IMR-90 (cell line): ENCODE data around the gene NACC2. TPM values are rescaled to one million over a fixed set of nuclear protein-coding genes. Genes with fewer than 3 reads are reported as not detected.
A peak's percentile ranks its signal among the peaks of the same experiment; 100 is the strongest.

Experiments
- ATAC-seq: fragments of 200-7000 bp; cut with Tn5 transposase; 2 replicates; pipeline ENCODE4 v1.9.1; 2020; ENCODE audit warnings: low read depth, mild to moderate bottlenecking, moderate library complexity
- BruUV-seq: library from RNA; stranded (reverse); fragments of 400-500 nt; replicated peaks from 2 replicates; lab custom pipeline; 2021; lab: Mats Ljungman, UMichigan
- CTCF ChIA-PET: fragments of 300-600 bp; formaldehyde crosslinking; extraction: SDS; loops from one replicate; lab custom pipeline; 2021; ENCODE audit warnings: antibody characterized with exemption; lab: Yijun Ruan, JAX
- POLR2A ChIA-PET: fragments of 300-600 bp; sonication (Branson Sonifier 250); formaldehyde crosslinking; loops from one replicate; lab custom pipeline; 2022; ENCODE audit warnings: antibody characterized with exemption; ENCODE audit not compliant: unreplicated experiment; lab: Charles Lee
- DNase-seq: peaks from one replicate; pipeline ENCODE4 v3.0.0; 2013
- H2AFZ ChIP-seq: replicated peaks from 2 replicates; pipeline ENCODE3; 2013; ENCODE audit warnings: low read length, mild to moderate bottlenecking; ENCODE audit not compliant: poor library complexity
- H2AK5ac ChIP-seq: 2 replicates; pipeline ENCODE4 v1.6.1; 2013; ENCODE audit warnings: low read depth, low read length, inconsistent platforms
- H2AK9ac ChIP-seq: replicated peaks from 2 replicates; pipeline ENCODE3; 2013; ENCODE audit warnings: mild to moderate bottlenecking, low read depth, low read length, moderate library complexity; ENCODE audit not compliant: poor library complexity
- H2BK120ac ChIP-seq: 2 replicates; pipeline ENCODE4 v1.6.1; 2013; ENCODE audit warnings: low read depth, low read length, inconsistent platforms
- H2BK15ac ChIP-seq: 3 replicates; pipeline ENCODE4 v1.6.1; 2013; ENCODE audit warnings: low read depth, low read length, inconsistent platforms
- H2BK20ac ChIP-seq: 2 replicates; pipeline ENCODE4 v1.6.1; 2013; ENCODE audit warnings: low read depth, mild to moderate bottlenecking, inconsistent platforms, low read length, moderate library complexity
- H2BK5ac ChIP-seq: 2 replicates; pipeline ENCODE4 v1.6.1; 2013; ENCODE audit warnings: mild to moderate bottlenecking, low read depth, low read length, inconsistent platforms; ENCODE audit not compliant: poor library complexity, severe bottlenecking
- H3K14ac ChIP-seq: replicated peaks from 2 replicates; pipeline ENCODE4 v1.6.1; 2013; ENCODE audit warnings: low read depth, low read length, inconsistent platforms
- H3K18ac ChIP-seq: 2 replicates; pipeline ENCODE4 v1.6.1; 2013; ENCODE audit warnings: low read depth, low read length, control low read depth
- H3K23ac ChIP-seq: 2 replicates; pipeline ENCODE4 v1.6.1; 2013; ENCODE audit warnings: low read depth, low read length, inconsistent platforms
- H3K27ac ChIP-seq: 2 replicates; pipeline ENCODE4 v1.5.1; 2013; ENCODE audit warnings: mild to moderate bottlenecking, control low read depth, low read length; ENCODE audit not compliant: insufficient read depth
- H3K27me3 ChIP-seq: 2 replicates; pipeline ENCODE4 v1.6.1; 2013; ENCODE audit warnings: low read length; ENCODE audit not compliant: control insufficient read depth, insufficient read depth
- H3K36me3 ChIP-seq: 2 replicates; pipeline ENCODE4 v1.6.1; 2013; ENCODE audit warnings: low read length, mixed read lengths; ENCODE audit not compliant: control insufficient read depth, insufficient read depth
- H3K4ac ChIP-seq: 2 replicates; pipeline ENCODE4 v1.6.1; 2013; ENCODE audit warnings: low read depth, low read length, inconsistent platforms
- H3K4me1 ChIP-seq: 2 replicates; pipeline ENCODE4 v1.6.1; 2013; ENCODE audit warnings: low read length, mixed read lengths; ENCODE audit not compliant: control insufficient read depth, insufficient read depth
- H3K4me2 ChIP-seq: 2 replicates; pipeline ENCODE4 v1.6.1; 2013; ENCODE audit warnings: low read depth, mild to moderate bottlenecking, control low read depth, low read length, moderate library complexity
- H3K4me3 ChIP-seq: 2 replicates; pipeline ENCODE4 v1.5.1; 2013; ENCODE audit warnings: low read depth, mild to moderate bottlenecking, control low read depth, low read length, moderate library complexity; ENCODE audit not compliant: insufficient read depth
- H3K56ac ChIP-seq: 2 replicates; pipeline ENCODE4 v1.6.1; 2013; ENCODE audit warnings: low read length, inconsistent platforms; ENCODE audit not compliant: insufficient read depth; ENCODE audit errors: extremely low read depth
- H3K79me1 ChIP-seq, 2 experiments: 2 replicates each; pipeline ENCODE4 v1.6.1; 2013; ENCODE audit warnings: low read length in 2 of 2, inconsistent platforms in 1 of 2, low read depth in 1 of 2
- H3K9ac ChIP-seq: 2 replicates; pipeline ENCODE4 v1.6.1; 2013; ENCODE audit warnings: low read depth, low read length, control low read depth
- H3K9me1 ChIP-seq: 2 replicates; pipeline ENCODE4 v1.6.1; 2013; ENCODE audit warnings: low read length, inconsistent platforms; ENCODE audit not compliant: insufficient read depth
- H3K9me3 ChIP-seq: 2 replicates; pipeline ENCODE4 v1.6.1; 2013; ENCODE audit warnings: low read length; ENCODE audit not compliant: control insufficient read depth, insufficient read depth
- H4K20me1 ChIP-seq: 2 replicates; pipeline ENCODE4 v1.6.1; 2013; ENCODE audit warnings: low read length, inconsistent platforms; ENCODE audit not compliant: insufficient read depth
- H4K5ac ChIP-seq: 2 replicates; pipeline ENCODE4 v1.6.1; 2013; ENCODE audit warnings: mild to moderate bottlenecking, low read depth, low read length, control low read depth
- H4K8ac ChIP-seq, 2 experiments: 2 replicates each; pipeline ENCODE4 v1.6.1; 2013; ENCODE audit warnings: low read depth in 2 of 2, low read length in 2 of 2, control low read depth in 1 of 2, inconsistent platforms in 1 of 2
- H4K91ac ChIP-seq: 2 replicates; pipeline ENCODE4 v1.6.1; 2013; ENCODE audit warnings: low read depth, low read length, inconsistent platforms; ENCODE audit not compliant: insufficient read depth
- BHLHE40 ChIP-seq: fragments of 150-350 bp; IDR thresholded peaks from 2 replicates; pipeline ENCODE4 v1.6.1; 2016; ENCODE audit warnings: mild to moderate bottlenecking, low read depth, low read length
- CEBPB ChIP-seq: IDR thresholded peaks from 2 replicates; pipeline ENCODE4 v1.6.1; 2012; ENCODE audit warnings: low read depth, low read length, improper control_type of control experiment
- FOS ChIP-seq: fragments of 150-350 bp; IDR thresholded peaks from 2 replicates; pipeline ENCODE4 v1.6.1; 2016; ENCODE audit warnings: low read depth, low read length
- MAFK ChIP-seq: IDR thresholded peaks from 2 replicates; pipeline ENCODE4 v1.6.1; 2012; ENCODE audit warnings: low read depth, low read length, improper control_type of control experiment
- MAZ ChIP-seq: IDR thresholded peaks from 2 replicates; pipeline ENCODE4 v1.6.1; 2012; ENCODE audit warnings: low read depth, mild to moderate bottlenecking, low read length, improper control_type of control experiment, moderate library complexity, borderline replicate concordance
- MXI1 ChIP-seq: IDR thresholded peaks from 2 replicates; pipeline ENCODE4 v1.6.1; 2012; ENCODE audit warnings: low read depth, mild to moderate bottlenecking, low read length, moderate library complexity, borderline replicate concordance
- POLR2A ChIP-seq: IDR thresholded peaks from 2 replicates; pipeline ENCODE4 v1.6.1; 2012; ENCODE audit warnings: mild to moderate bottlenecking, low read depth, low read length
- RAD21 ChIP-seq: IDR thresholded peaks from 2 replicates; pipeline ENCODE4 v1.6.1; 2012; ENCODE audit warnings: low read length, improper control_type of control experiment
- RCOR1 ChIP-seq: IDR thresholded peaks from 2 replicates; pipeline ENCODE4 v1.6.1; 2012; ENCODE audit warnings: mild to moderate bottlenecking, low read length, improper control_type of control experiment; ENCODE audit not compliant: insufficient replicate concordance
- RFX5 ChIP-seq: IDR thresholded peaks from 2 replicates; pipeline ENCODE4 v1.8.0; 2012; ENCODE audit warnings: low read depth, mild to moderate bottlenecking, low read length, moderate library complexity
- SMC3 ChIP-seq: fragments of 150-350 bp; IDR thresholded peaks from 2 replicates; pipeline ENCODE4 v1.6.1; 2016; ENCODE audit warnings: low read depth, mild to moderate bottlenecking, antibody characterized with exemption, low read length, moderate library complexity
- WGBS, 2 experiments: methylation state at CpG; one replicate each; pipeline versions ENCODE4 v1.1.5 to v1.1.7; 2013; ENCODE audit warnings: missing lambda C conversion rate in 2 of 2; ENCODE audit not compliant: insufficient read length in 1 of 2; ENCODE audit errors: extremely low coverage in 2 of 2; 5-methylcytosine and 5-hydroxymethylcytosine counted together
- dilution Hi-C: fragments of 300-500 bp; cut with HindIII; formaldehyde crosslinking; loops from one replicate; pipeline ENCODE4 v1.14.3; 2018; ENCODE audit warnings: low sequenced_read_pairs; ENCODE audit not compliant: unreplicated experiment
- in situ Hi-C: fragments of 300-500 bp; cut with MboI; formaldehyde crosslinking; loops from 3 replicates; pipeline ENCODE4 v1.14.3; 2019; ENCODE audit warnings: low sequenced_read_pairs, inconsistent platforms, mixed read lengths
- intact Hi-C: fragments of 100-400 bp; cut with micrococcal nuclease; formaldehyde crosslinking; loops from 2 replicates; pipeline ENCODE4 v1.10.0; 2022
- polyA plus RNA-seq, 3 experiments: library from polyadenylated mRNA; depleted of rRNA; stranded (reverse); fragments of >200 nt; gene quantifications; 2 replicates each; pipeline ENCODE4 v1.2.3, GENCODE V29; 2012; ENCODE audit warnings: low replicate concordance in 1 of 3
- total RNA-seq: library from RNA; depleted of rRNA; stranded (reverse); fragments of >200 nt; gene quantifications from 2 replicates; pipeline ENCODE4 v1.2.3, GENCODE V29; 2012
- TF ChIP-seq, protein P1 (sequence below): conservative IDR thresholded peaks from 2 replicates; pipeline ENCODE4 v1.5.1; 2012; ENCODE audit warnings: mild to moderate bottlenecking, low read depth, low read length, improper control_type of control experiment
- TF ChIP-seq, protein P2 (sequence below): fragments of 150-350 bp; IDR thresholded peaks from 2 replicates; pipeline ENCODE4 v1.6.1; 2017; ENCODE audit warnings: mild to moderate bottlenecking, antibody characterized with exemption, low read length, low read depth
- TF ChIP-seq, protein P3 (sequence below): fragments of 150-350 bp; IDR thresholded peaks from 2 replicates; pipeline ENCODE4 v1.6.1; 2016; ENCODE audit warnings: low read depth, mild to moderate bottlenecking, low read length, moderate library complexity, borderline replicate concordance

Gene NACC2
- total and polyA plus RNA-seq, 2 of the 4 experiments (the other 2 are of a cell fraction): 7.9 to 19.0 TPM

DNA sequence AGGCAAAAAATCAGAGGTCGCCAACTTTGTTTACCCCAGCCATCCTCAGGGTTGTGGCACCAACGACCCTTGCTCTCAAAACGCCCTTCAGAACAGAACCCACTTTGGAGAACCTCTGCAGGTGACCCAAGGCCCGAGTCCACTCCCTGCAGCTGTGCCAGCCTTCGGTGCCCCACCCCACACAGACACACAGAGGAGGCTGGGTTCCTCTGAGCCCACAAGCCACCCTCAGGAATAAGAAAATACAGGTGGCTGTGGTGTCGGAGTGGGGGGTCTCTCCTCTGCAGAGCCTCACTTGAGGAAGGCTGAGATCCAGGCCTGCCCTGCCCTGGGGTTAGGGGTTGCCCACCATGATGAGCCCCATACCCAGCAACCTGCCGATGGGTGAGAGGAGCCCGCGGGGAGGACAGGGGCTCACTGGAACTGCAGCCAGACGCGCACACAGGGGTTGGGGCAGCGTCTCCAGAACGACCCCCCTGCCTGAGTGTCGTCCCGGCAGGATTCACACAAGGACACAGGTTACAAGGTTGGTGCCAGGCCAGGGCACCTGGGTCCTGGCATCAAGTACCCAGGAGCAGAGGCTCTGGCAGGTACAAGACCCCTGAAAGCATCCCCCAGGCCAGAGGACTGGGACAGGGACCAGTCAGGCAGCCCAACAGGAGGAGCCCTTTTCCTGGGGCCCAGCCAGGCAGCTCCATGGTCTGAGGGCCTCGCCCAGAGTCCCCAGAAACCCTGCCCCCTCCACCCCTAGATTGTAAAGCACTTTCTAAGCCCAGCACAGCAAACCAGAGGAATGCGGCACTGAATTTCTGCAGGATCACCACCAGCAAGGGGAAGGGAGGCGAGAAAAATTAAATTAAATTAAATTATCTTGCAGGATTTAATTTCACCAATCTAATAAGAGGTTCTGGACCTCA is 40.0 kb downstream of the NACC2 start:
- Histone ChIP-seq H4K5ac (no peak overlapping the region), H2AFZ (peak overlapping the region; percentile 17), H2BK20ac (no peak overlapping the region), H3K27ac (no peak overlapping the region), H3K9me1 (peaks cover 18% of the 10 kb centered on the region; the same call in 1 of the 2 replicates), H3K14ac (no peak overlapping the region), H3K23ac (no peak overlapping the region), H3K18ac (no peak overlapping the region), H3K56ac (no peak overlapping the region), H3K79me1 (peaks cover 17 to 78% of the 10 kb centered on the region in 2 experiments), H3K4me2 (no peak overlapping the region), H2AK9ac (no peak overlapping the region), H3K4me1 (peaks cover 25% of the 10 kb centered on the region), H3K9me3 (no peaks in the 10 kb centered on the region), H4K20me1 (peaks cover 64% of the 10 kb centered on the region), H2BK5ac (no peak overlapping the region), H3K9ac (no peak overlapping the region), H2AK5ac (no peak overlapping the region), H3K4ac (no peak overlapping the region), H4K8ac (no peak overlapping the region), H3K4me3 (no peak overlapping the region), H2BK15ac (no peak overlapping the region), H3K36me3 (peaks cover under 1% of the 10 kb centered on the region; the same call in 1 of the 2 replicates), H4K91ac (no peak overlapping the region), H3K27me3 (no peaks in the 10 kb centered on the region), H2BK120ac (no peak overlapping the region)
- DNase-seq (no peak), ATAC-seq (no peak)
- in situ Hi-C loops (no loop called here), intact Hi-C loops (loop anchor here (5.0 kb wide), 1 partner anchor 52 kb away; no protein-coding TSS in a partner anchor), dilution Hi-C loops (no loop called here)
- 98% methylated on average over 10 of the region's 18 CpGs; no CpG with 5 or more reads in 1 of the 2 experiments for WGBS, 2 experiments
- BruUV-seq: no TSS peak
- POLR2A ChIA-PET: no interaction called here
- CTCF ChIA-PET: no interaction called here
- no peak for TF ChIP-seq MAFK
- no peak for TF ChIP-seq POLR2A
- TF ChIP-seq, protein P1, sequence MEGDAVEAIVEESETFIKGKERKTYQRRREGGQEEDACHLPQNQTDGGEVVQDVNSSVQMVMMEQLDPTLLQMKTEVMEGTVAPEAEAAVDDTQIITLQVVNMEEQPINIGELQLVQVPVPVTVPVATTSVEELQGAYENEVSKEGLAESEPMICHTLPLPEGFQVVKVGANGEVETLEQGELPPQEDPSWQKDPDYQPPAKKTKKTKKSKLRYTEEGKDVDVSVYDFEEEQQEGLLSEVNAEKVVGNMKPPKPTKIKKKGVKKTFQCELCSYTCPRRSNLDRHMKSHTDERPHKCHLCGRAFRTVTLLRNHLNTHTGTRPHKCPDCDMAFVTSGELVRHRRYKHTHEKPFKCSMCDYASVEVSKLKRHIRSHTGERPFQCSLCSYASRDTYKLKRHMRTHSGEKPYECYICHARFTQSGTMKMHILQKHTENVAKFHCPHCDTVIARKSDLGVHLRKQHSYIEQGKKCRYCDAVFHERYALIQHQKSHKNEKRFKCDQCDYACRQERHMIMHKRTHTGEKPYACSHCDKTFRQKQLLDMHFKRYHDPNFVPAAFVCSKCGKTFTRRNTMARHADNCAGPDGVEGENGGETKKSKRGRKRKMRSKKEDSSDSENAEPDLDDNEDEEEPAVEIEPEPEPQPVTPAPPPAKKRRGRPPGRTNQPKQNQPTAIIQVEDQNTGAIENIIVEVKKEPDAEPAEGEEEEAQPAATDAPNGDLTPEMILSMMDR: no peak
- TF ChIP-seq RAD21: no peak
- no peak for TF ChIP-seq SMC3
- TF ChIP-seq, protein P2, sequence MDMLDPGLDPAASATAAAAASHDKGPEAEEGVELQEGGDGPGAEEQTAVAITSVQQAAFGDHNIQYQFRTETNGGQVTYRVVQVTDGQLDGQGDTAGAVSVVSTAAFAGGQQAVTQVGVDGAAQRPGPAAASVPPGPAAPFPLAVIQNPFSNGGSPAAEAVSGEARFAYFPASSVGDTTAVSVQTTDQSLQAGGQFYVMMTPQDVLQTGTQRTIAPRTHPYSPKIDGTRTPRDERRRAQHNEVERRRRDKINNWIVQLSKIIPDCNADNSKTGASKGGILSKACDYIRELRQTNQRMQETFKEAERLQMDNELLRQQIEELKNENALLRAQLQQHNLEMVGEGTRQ: no peak
- TF ChIP-seq RCOR1: no peak
- TF ChIP-seq MXI1: no peak
- no peak for TF ChIP-seq RFX5
- no peak for TF ChIP-seq MAZ
- TF ChIP-seq BHLHE40: no peak
- no peak for TF ChIP-seq CEBPB
- TF ChIP-seq FOS: no peak
- TF ChIP-seq, protein P3, sequence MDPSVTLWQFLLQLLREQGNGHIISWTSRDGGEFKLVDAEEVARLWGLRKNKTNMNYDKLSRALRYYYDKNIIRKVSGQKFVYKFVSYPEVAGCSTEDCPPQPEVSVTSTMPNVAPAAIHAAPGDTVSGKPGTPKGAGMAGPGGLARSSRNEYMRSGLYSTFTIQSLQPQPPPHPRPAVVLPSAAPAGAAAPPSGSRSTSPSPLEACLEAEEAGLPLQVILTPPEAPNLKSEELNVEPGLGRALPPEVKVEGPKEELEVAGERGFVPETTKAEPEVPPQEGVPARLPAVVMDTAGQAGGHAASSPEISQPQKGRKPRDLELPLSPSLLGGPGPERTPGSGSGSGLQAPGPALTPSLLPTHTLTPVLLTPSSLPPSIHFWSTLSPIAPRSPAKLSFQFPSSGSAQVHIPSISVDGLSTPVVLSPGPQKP: no peak
